ENCODE results near the gene FLNB.

Gene FLNB

DNA sequence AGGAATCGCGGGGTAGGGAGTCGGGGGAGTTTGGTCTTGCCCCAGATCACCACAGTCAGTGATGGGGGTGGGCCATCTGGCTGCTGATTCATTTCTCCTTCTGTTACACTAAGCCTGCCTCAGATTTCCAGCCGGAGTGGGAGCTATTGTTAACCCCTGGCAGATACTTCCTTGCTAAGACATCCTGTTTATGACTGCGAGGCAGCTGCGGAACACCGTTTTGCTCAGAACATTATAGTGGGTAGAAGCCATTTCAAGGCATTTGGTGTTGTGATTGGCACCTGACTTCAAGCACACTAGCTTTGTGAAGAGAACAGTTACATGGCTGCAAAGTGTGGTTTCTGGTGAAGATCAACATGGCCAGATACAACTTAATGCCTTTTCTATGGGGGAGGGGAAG is 73.8 kb downstream of the FLNB start:
- DNase-seq: no peak

DNA sequence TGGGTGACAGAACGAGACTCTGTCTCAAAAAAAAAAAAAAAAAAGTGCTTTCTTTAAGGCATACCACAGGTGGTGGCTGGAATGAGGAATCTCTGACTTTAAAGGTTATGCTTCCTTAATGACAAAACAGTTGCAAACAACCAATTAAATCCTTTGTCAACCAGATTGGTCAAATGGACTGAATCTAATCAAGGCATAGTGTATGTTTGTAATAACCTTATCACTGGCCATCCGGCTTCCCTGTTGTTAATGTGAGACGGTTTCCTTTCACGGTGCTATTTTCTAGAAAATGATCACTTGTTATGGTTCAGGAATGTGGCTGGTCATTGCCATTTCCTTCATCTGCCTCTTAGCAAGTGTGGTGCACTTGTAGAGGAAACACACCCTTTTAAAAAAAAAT is 75.9 kb downstream of the FLNB start:
- no peak for DNase-seq

DNA sequence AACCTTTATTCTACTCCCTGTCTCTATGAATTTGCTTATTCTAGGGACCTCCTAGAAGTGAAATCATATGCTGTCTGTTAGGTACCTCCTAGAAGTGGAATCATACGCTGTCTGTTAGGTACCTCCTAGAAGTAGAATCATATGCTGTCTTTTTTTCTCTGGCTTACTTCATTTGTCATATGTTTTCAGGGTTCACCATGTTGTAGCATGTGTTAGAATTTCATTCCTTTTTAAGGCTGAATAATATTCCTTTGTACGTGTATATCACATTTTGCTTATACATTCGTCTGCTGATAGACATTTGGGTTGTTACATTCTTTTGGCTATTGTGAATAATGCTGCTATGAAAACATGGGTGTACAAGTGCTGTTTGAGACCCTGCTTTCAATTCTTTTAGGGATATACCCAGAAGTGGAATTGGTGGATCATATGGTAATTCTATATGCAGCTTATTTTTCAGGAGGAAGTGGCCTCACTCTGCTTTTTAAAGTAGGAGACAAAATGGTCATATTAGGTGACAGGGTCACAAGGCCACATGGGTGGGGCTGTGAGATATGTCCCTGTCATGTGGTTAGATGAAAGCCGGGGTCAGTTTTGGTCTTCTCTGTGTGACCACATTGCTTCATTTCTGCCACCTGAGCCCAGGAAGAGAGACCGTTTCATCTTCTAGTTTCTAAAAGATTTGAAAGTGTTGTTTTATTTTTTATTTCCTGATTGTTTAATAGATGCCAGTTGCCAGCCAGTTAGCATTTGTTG is 76.7 kb downstream of the FLNB start:
- no peak for DNase-seq

DNA sequence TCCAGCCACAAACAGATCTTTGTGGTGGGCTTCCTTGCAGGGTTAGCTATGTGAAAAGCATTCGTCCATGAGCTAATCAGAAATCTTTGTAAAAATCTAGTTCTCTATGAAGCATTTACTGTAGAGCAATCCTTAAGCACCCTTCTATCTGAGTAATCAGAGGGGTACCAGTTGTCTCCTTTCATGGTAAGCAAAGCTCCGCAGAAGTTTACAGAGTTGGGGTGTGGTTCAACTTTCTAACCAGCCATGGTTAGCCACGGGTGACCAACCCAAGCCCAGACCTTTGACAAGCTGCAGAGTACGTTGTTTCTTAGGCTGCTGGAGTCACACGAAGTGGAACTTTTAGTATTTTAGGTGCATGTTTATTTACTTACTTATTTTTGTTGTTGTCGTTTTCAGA is 77.4 kb downstream of the FLNB start:
- DNase-seq: no peak

DNA sequence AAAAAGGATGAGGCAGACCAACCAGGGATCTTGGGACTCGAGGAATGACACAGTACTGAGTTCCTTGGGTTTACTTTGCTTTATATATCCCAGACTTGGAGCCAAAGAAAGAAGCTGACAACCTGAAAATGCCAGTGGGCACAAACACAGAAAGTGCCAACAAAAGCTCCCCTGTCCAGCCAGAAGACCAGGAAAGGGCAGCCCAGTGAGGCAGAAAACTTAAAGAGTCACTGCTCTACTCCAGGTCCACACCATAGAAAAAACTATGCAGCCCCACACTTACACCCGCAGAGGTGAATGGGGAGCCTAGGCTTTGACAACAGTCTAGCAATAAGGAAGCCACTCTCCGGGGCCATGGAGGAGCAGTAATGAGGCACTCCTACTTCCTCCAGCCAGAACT is 80.3 kb downstream of the FLNB start:
- DNase-seq: no peak

DNA sequence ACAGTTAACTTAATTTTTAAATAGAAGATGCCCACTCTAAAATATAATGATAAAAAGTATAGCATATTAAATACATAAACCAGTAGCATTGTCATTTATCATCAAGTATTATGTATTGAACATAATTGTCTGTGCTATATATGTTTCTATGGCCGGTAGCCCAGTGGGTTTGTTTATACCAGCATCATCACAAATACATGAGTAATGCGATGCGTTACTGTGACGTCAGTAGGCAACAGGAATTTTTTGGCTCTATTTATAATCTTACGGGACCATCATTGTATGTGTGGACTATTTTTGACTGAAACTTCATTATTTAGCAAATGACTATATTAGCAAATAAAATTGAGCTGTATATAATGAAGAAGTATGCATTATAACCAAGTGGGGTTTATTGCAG is 82.1 kb downstream of the FLNB start:
- DNase-seq: no peak

DNA sequence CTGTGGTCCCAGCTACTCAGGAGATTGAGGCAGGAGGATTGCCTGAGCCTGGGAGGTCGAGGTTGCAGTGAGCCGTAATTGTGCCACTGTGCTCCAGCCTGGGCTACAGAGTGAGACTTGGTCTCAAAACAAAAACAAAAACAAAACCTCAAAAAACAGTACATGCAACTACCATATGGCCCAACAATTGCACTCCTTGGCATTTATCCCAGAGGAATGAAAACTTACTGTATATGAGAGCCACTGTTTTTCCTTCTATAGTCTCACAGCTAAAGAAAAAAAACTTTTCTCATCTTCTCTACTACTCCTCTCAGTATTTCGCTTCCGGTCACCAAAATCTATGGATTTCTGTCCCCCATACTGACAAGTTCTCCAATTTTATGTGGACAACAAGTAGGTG is 84.3 kb downstream of the FLNB start:
- DNase-seq: no peak

DNA sequence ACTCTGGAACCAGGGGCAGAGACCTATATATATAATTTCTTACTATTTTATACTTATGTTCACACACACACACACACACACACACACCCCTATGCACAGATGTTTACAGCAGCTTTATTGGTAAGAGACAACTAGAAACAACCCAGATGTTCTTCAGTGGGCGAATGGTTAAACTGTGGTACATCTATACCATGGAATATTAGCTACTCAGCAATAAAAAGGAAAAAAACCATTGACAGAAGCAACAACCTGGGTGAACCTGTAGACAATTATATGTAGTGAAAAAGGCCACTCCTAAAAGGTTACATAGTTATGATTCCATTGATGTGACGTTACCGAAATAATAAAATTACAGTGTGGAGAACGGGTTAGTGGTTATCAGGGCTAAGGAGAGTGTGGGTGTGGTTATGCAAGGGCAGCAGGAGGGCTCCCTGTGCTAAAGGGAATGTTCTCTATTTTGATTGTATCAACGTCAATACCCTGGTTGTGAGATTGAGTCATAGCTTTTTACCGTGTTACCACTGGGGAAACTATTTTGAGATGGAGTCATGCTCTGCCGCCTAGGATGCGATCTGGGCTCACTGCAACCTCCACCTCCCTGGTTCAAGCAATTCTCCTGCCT is 85.5 kb downstream of the FLNB start:
- DNase-seq: no peak

DNA sequence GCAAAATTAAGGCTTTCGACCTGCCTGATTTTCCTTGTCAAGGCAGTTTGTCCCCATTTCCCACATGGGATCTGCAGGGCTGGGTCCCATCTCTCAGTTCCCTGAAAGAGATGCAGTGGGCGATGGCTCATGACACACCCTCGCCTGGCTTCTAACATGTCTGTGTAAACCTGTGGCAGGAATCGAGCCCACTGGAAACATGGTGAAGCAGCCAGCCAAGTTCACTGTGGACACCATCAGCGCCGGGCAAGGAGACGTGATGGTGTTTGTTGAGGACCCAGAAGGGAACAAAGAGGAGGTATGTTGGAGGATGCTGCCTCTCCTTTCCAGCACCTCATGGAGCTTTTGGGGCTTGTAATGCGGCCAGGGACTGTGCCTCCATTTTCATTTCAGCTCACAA is 86.4 kb downstream of the FLNB start:
- DNase-seq: no peak

DNA sequence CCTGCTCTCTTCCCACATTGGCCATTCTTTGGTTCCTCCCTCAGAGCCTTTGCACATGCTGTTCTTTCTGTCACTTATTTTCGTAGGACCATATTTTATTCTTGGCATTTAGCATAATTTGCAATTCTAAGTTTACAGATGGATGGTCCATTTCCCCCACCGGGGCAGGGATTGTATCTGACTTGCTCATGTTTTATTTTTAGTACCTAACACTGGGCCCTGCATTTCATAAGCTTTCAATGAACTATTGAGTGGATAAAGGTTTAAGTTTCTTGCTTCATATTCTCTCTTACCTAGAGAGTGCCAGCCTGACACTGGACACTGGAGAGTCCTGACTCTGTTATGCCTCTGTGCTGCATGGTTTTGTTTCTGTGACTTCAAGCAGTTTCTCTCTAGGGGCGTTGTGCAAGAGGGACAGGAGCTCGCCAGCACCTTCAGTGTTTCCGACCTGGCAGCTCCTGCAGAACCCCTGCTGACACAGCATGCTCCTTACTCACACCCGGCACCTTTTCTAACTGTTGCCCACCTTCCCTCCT is 87.4 kb downstream of the FLNB start:
- no peak for DNase-seq

DNA sequence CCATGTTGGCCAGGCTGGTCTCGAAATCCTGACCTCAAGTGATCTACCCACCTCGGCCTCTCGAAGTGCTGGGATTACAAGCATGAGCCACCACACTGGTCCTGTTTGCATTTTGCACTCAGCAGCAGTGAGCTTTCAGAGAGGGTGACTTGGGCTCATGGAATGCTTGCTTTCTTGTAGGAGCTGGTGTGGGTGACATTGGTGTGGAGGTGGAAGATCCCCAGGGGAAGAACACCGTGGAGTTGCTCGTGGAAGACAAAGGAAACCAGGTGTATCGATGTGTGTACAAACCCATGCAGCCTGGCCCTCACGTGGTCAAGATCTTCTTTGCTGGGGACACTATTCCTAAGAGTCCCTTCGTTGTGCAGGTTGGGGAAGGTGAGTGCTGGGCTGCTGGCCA is 90.3 kb downstream of the FLNB start:
- no peak for DNase-seq

DNA sequence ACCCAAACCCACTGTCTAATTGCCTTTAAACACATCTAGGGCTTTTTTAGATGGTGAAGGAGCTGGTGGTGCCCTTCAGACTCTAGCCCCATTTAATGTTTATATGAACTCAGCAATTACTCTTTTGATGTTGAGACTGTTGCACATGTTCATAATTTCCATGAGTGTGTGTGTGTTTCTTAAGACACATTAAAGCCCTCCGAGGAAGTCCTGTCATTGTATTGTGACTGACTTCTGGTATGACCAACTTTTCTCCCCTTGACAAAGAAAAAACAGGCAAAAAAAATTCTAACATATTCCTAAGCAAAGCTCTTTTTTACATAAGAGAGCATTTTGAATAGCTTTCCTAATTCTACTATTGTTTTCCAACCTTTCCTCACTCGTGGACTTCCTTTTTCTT is 91.6 kb downstream of the FLNB start:
- no peak for DNase-seq

DNA sequence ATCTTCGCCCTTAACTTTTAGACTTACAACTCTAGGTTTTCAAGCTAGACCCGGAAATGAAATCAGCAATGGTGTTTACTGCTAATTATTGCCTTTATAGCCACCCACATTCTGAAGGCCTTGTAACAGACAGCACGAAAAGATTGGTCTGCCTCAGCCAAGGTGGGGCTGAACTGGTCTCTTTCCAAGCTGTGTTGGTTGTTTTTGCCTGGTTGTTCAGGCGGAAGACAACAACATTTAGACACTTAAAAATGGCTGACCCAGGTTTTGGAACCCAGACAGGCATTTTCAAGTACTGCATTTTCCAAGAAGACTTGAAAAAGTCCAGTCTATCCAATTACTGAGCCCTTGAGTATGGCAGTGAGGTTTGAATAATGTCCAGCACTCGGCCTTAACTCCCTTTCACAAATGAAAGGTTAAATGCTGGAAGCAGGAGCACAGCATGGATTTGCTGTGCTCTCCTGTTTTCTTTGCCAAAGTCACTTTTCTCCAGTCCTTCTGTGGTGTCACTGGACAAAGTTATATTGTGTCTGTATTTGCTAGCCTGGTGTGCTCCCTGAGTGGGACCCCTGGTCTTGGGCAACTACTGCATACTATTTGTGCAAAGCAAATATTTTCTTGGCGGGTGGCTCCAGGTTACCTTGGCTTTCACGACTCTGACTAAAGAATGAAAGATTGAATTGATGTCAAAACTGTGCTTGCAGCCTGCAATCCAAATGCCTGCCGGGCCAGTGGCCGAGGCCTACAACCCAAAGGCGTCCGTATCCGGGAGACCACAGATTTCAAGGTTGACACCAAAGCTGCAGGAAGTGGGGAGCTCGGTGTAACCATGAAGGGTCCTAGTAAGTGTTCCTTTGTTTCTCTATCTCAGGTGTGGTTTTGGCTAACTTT is 93.5 kb downstream of the FLNB start:
- peak; percentile 64 for DNase-seq

DNA sequence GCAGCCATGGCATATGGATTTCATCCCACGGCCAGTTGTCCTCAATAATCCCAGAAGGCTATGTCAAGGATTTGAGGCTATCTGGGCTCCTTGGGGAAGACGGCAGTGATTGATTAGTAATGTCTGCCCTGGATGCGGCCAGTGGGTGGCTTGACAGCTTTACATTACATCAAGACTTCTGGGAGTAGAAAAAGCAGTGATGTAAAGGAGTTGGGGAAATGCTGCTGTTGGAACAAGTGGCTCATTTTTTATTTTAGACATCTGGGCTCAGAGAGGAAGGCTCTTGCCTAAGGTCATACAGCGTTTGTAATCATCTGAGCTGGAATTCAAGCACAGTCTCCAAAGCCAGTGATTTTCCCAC is 94.1 kb downstream of the FLNB start:
- no peak for DNase-seq

DNA sequence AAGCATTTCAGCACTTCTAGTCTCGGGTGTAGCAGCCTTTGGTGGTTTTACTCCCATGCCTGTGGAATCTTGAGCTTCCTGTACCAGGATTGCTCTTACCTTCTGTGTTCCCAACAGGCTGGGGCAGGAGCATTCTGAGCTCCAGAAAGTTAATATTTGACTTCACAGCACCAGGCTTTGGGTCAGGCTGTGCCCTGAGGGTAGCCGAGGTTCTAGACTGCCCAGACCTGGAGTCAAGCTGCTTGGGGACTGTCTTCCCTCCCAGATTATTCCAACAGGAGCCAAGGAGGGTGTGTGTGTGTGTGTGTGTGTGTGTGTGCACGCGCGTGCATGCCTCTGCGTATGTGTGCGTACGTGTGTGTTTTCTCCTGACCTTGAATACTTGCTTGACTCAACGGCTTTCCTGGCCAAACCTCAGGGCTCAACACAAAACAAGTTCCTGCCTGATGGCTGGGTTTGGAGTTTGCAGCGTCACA is 94.8 kb downstream of the FLNB start:
- DNase-seq: no peak

DNA sequence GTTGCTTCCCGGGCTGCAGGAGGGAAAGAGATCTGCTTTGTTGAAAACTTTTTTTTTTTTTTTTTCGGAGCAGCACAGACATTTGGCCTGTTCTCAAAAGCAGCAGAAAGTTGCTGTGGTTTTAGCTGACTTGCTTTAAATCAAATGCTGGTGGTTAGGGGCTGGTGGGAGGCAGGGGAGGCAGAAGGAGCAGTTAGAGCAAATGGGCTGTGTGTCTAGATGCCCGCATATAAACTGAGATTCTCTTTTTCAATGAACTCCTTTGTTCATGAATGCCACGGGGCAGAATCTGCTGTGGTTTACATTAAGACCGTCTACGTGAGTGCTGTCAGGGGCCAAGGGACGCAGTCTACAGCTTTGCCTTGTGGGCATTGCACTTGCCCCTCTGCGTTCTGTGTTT is 95.9 kb downstream of the FLNB start:
- peak; percentile 53 for DNase-seq

DNA sequence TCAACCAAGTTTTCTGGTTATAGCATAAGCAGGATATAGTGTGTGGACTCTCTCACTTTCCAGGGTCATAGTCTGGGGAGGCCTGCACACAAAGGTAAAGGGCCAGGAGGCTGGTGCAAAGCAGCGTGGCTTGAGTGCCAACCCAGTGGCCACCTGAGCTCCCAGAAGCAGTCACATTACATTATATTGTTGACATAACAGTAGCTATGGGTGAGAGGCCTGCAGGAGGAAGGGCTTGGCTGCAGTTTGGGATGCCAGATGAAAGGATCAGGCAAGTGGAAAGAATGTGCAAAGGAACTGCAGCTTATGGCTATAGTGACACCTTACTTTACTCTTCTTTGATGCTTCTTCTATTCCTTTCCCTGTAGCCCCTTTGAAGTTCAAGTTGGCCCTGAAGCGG is 96.5 kb downstream of the FLNB start:
- no peak for DNase-seq

DNA sequence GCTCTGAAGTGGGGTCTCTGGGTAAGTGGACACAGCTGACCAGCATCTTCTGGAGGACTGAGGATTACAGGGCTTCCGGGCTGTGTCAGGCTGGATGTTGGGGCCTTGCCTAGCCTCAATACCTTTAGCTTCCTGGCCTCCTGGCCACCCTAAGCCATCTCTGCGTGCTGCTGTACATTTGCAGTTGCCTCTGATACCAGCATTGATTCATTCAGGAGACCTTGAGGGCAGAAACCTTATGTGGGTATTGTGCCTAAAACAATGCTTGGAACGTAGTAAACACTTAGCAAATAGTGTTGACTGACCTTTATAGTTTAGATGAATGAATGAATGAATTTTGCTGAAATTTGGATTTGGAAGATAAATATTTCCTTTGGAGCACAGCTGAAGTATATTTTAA is 97.0 kb downstream of the FLNB start:
- DNase-seq: no peak

DNA sequence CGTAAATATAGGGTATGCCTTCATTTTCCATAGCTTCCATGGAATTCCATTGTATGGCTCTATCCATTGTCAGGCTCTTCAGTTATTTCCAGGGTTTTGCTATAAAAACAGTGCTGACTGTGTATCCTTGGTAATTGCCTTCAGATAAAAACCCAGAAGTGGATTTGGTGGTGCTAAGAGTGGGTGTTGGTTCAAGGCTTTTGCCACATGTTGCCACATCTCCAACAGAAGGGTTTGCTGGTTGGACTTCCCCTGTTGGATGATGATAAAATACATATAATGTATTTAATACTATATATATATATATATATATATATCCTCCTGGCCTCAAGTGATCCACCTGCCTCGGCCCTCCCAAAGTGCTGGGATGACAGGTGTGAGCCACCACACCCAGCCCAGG is 97.8 kb downstream of the FLNB start:
- DNase-seq: no peak

DNA sequence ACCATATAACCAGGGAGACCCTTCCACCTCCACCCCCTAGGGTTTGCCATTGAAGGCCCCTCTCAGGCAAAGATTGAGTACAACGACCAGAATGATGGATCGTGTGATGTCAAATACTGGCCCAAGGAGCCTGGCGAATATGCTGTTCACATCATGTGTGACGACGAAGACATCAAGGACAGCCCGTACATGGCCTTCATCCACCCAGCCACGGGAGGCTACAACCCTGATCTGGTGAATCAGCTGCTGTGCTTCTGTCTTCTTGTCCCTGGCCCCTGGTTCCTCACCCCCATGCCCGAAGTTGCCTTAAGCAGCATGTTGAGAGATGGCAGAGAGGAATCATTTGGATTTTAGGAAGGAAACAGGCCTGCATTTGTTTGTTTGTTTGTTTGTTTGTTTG is 98.4 kb downstream of the FLNB start:
- no peak for DNase-seq

DNA sequence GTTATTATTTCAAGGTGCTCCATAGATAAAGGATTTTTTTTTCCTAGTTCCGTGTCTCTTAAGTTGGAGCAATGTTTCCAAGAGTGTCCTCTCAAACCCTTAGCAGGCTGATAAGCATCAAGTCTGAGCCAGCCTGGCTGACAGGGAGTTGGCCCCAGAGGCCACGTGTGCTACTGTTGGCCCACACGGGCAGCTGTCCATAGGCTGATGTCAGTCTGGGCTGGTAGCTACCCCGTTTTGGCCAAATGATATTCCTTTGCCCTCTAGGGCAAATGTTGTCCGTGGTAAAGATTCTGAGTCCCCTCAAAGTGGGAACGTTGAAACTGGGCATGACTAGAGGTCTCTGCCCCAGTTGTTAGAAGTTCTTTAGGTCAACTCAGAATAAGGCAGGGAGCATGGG is 99.4 kb downstream of the FLNB start:
- DNase-seq: no peak

DNA sequence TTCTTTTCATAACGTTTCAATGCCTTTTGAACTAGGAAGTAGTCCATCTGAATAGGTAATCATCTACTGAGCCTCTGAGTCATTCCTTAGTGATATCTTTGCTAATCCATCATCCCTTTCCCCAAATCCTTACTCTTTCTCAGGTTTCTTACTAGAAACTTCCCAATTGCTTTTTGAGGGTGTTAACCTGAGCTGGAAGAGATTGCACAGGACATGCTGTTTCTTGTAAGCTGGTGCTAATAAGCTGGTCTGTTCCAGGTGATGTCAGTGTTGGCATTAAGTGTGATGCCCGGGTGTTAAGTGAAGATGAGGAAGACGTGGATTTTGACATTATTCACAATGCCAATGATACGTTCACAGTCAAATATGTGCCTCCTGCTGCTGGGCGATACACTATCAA is 101.5 kb downstream of the FLNB start:
- no peak for DNase-seq

DNA sequence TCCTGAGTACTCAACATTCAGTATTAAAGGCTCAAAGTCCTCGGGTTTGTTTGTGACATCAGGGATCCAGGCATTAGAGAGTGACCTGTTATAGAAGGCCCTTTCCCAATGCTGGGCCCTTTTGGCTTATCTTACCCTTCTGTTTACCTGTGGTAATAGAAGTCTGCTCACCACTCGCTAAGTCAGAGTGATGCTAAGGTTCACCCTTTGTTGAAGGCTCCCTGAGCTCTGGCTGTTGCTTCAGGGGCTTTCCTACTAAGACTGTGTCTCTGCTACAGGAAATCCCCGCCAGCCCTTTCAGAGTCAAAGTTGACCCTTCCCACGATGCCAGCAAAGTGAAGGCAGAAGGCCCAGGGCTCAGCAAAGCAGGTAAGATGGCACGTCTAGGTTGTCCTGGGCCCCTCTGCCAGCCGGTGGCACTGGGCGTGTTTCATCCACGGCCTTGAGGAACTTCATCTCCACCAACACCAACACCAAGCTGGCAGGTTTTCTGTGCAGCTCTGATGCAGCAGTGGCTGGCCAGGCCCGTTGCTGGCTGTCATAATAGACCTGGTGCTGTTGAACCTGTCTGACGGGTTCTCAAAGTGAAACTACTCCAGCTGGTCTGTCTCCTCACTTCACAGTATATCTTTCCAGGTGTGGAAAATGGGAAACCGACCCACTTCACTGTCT is 103.4 kb downstream of the FLNB start:
- DNase-seq: no peak

Measured in left hindlimb (tissue), 1 donor.